Right cardiac atrium (tissue), 5 donors: ENCODE data around the gene MTRFR. TPM values are rescaled to one million over a fixed set of nuclear protein-coding genes. Genes with fewer than 3 reads are reported as not detected.
A peak's percentile ranks its signal among the peaks of the same experiment; 100 is the strongest.

Source experiments
- ATAC-seq, 2 donors: fragments of 200-7000 bp; cut with Tn5 transposase; one replicate each; pipeline versions ENCODE4 v1.8.0 to v1.9.1; 2020; ENCODE audit warnings: moderate library complexity in 2 of 2, mild to moderate bottlenecking in 1 of 2
- DNase-seq, 3 donors: peaks; one replicate each; pipeline ENCODE4 v3.0.0-alpha.2; 2020
- H3K27ac ChIP-seq: one replicate; pipeline ENCODE4 v1.5.1; 2013; ENCODE audit warnings: mild to moderate bottlenecking, low read length, control low read depth, moderate library complexity
- H3K27me3 ChIP-seq: one replicate; pipeline ENCODE4 v1.6.1; 2013; ENCODE audit not compliant: control insufficient read depth, insufficient read depth
- H3K4me1 ChIP-seq: one replicate; pipeline ENCODE4 v1.6.1; 2013; ENCODE audit warnings: low read length; ENCODE audit not compliant: control insufficient read depth, insufficient read depth
- H3K4me3 ChIP-seq: one replicate; pipeline ENCODE4 v1.5.1; 2013; ENCODE audit warnings: low read length, control low read depth
- H3K9me3 ChIP-seq: one replicate; pipeline ENCODE4 v1.6.1; 2013; ENCODE audit warnings: low read length; ENCODE audit not compliant: control insufficient read depth
- WGBS: extraction: QIAGEN DNeasy Blood & Tissue Kit; methylation state at CpG from one replicate; pipeline ENCODE4 v1.1.7; 2013; 5-methylcytosine and 5-hydroxymethylcytosine counted together
- intact Hi-C, 4 donors: fragments of 100-400 bp; cut with DNase I; formaldehyde crosslinking; loops; one replicate each; pipeline versions ENCODE4 v1.11.0 to v1.14.0; 2022 to 2023
- polyA plus RNA-seq: library from polyadenylated mRNA; stranded (reverse); fragments of 200-250 nt; gene quantifications from one replicate; pipeline ENCODE4 v1.2.3, GENCODE V29; 2013
- total RNA-seq, 4 donors: library from RNA; stranded (reverse); fragmentation: NEBNext Ultra II Directional; extraction: Animal tissue kit (Norgen Biotek cat#: 25700); gene quantifications; one replicate each; pipeline ENCODE4 v1.2.1, GENCODE V29; 2021
- donor health status: healthy with polysubstance abuse.
- donor health status: DM: no; HTN: yes; CAD: no.
- donor health status: DM: no; HTN: no; CAD: no.
- donor health status: DM: no; HTN: yes; CAD: no; lungs with severe emphysema.
- donor health status: DM: yes; HTN: yes; CAD: no.

MTRFR gene
- total and polyA plus RNA-seq, 5 donors: 9.5 to 14.1 (median 11.3) TPM

DNA sequence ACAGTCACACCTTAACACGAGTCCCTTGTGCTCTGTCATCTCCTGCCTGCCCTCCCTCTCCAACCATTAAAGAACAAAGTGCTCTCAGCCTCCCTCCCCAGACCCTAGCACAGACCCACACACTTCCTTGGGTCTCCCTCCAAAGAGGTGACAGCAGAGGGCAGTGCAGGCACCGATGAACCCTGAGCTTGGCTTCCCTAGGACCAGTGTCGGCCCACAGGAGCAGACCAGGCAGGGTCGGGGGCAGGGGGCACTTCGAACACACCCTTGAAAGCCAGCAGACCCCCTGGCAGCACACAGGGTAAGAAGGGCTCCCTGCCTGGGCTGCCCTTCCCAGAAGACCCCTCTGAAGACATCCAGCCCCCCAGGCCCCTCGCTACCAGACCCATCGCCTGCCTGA is 31.4 kb downstream of the MTRFR start:
- H3K9me3 ChIP-seq: no peaks in the 10 kb centered on the region
- no peak overlapping the region for H3K4me3 ChIP-seq
- intact Hi-C loops: no loop called here
- 51% methylated on average over 7 of the region's 7 CpGs for WGBS
- ATAC-seq (no peak), DNase-seq (no peak)
- H3K27me3 ChIP-seq: no peaks in the 10 kb centered on the region
- H3K4me1 ChIP-seq: no peaks in the 10 kb centered on the region
- no peak overlapping the region for H3K27ac ChIP-seq

DNA sequence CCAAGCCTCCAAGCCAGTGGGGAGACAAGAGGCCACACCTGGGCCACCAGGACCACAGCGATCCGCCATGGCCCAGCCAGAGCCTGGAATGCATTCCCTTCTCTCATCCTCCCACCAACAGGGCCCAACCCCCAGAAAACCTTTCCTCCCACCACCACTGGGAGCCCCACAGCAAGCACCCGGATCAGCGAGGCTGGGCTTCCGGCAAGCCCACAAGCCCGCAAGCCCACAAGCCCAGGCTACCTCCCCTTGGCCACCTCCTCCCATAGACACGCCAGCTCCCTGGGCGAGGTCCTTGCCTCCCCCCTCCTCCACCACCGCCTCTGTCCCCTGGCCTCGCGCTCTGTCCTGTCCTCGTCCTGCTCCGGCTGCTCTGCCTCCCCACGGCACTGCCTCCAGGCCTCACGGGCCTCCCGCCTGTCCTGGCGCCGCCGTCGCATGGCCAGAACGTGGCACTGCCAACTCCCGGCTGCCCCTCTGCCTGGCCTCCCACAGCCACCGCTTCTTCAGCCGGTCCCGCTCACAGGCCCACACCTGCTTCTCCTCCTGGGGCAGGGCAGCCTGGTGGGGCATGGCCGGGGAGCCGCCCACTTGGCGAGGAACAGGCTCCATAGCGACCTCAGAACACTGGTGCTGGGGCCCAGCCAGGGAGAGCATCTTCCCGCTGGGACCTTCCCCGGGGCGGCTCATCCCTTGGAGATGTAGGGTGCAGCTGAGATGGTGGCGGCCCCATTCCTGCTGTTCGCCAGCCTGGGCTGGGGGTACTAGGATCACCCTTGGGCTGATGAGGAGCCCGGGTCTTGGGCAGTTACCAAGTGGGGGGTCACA is 32.8 kb downstream of the MTRFR start:
- intact Hi-C loops: no loop called here
- Histone ChIP-seq H3K27ac (no peak overlapping the region), H3K27me3 (no peaks in the 10 kb centered on the region), H3K4me1 (peaks cover 2% of the 10 kb centered on the region), H3K9me3 (no peaks in the 10 kb centered on the region), H3K4me3 (no peak overlapping the region)
- ATAC-seq (no peak), DNase-seq (peak in 1 of 3 donors; percentile 68)
- WGBS: 85% methylated on average over 35 of the region's 35 CpGs

DNA sequence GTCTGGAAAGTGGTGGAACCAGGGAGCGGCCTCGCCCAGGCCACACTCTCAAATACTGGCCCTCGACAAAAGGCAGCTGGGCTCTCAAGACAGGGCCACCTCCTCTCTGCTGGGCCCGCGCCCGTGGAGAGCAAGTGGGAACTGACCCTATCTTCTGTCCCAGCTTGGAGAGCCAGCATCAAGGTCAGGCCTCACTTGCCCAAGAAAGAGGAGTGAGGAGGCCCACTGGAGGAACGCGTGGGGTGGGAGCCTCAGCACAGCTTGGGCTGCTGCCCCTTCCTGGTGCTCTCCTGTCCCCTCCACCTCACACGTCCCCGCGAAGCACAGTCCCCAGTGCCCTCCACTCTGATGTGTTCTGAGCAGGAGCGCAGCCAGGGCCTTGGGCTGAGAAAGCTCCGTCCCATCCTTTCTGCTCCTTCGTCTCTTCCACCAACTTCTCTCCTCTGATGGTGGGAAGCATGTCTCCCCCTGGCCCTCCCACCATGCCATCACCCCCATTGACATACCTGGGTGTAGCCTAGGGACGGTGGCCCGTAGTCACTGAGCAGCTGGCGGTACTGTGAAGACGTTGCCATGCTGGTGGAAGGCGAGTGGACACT is 33.5 kb downstream of the MTRFR start:
- peak in 1 of 3 donors; percentile 63 for DNase-seq
- intact Hi-C loops: no loop called here

DNA sequence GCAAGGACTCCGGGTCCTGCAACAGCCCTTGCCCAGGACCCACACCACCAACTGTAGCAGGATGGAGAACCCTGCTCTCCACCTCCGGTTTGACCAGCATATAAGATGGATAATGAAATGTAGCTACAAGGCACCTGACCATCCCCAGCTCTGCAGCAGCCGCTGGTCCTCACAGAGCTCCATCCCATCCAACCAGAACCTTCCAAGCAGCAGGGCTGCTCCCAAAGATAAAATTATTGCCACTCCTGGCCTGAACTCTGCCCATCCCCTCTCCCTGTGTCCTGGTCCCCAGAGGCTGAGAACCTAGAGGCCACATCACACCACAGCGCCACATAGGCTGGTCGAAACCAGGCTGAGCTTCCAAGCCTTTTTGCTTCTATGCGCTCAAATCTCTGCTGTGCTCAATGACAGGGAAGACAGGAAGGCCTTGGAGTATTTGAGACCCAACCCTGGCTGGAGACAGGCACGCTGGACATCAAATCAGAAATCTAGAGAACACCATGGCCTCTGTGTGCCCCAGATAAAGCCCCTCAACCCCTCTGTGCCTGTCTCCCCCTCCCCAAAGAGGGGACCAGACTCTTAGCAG is 34.2 kb downstream of the MTRFR start:
- ATAC-seq (no peak), DNase-seq (no peak)
- no peaks in the 10 kb centered on the region for H3K9me3 ChIP-seq
- no peak overlapping the region for H3K27ac ChIP-seq
- intact Hi-C loops: no loop called here
- no peak overlapping the region for H3K4me3 ChIP-seq
- 88% methylated on average over 7 of the region's 7 CpGs for WGBS
- H3K4me1 ChIP-seq: peaks cover 2% of the 10 kb centered on the region
- no peaks in the 10 kb centered on the region for H3K27me3 ChIP-seq

More for the DNA sequence above, 33.5 kb downstream of the MTRFR start:
- Histone ChIP-seq H3K27ac (no peak overlapping the region), H3K4me1 (peaks cover 2% of the 10 kb centered on the region), H3K27me3 (no peaks in the 10 kb centered on the region), H3K4me3 (no peak overlapping the region), H3K9me3 (no peaks in the 10 kb centered on the region)
- 83% methylated on average over 19 of the region's 19 CpGs for WGBS
- no peak for ATAC-seq

DNA sequence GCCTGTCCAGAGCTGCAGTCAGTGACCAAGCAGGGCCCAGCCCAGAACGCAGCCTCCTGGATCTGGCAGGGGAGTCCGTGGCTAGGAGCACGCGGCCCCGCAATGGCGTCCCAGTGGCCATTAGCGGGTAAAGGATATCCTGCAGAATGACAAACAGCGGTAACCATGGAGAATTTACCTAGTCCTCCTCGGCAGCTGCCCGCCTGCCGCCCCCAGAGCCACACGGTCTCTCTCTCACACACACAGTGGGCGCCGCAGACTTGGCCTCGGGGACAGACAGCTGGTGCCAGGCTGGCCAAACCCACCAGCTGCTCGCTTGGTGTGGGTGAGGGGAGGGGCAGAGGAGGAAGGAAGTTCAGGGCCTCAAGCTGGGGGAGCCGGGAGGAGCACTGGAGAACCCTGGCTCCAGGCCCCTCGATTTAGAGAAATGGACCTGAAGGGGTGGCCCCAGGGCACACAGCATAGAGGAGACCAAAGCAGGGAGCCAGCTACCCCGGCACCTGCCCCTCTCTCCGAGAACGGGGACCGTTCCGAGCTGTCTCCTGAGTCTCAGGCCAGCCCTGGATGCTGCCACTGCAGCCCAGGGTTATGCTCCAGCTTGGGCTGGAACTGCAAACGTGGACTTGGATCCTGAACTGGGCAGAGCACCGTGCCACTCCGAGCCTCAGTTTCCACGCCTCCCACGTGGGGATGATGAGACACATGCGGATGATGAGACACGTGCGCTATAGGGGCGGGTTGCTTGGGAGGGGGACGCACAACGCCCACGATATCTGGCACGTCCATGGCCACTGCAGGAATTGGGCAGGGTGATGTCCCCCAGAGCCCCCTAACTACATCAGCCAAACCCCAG is 35.0 kb downstream of the MTRFR start:
- Histone ChIP-seq H3K9me3 (no peaks in the 10 kb centered on the region), H3K27ac (no peak overlapping the region), H3K4me3 (no peak overlapping the region), H3K4me1 (peaks cover 2% of the 10 kb centered on the region), H3K27me3 (no peaks in the 10 kb centered on the region)
- WGBS: 40% methylated on average over 36 of the region's 36 CpGs
- peak; percentile 37 to 77 (median 65) for DNase-seq
- peak in 1 of 2 donors; percentile 2 for ATAC-seq
- intact Hi-C loops: no loop called here

DNA sequence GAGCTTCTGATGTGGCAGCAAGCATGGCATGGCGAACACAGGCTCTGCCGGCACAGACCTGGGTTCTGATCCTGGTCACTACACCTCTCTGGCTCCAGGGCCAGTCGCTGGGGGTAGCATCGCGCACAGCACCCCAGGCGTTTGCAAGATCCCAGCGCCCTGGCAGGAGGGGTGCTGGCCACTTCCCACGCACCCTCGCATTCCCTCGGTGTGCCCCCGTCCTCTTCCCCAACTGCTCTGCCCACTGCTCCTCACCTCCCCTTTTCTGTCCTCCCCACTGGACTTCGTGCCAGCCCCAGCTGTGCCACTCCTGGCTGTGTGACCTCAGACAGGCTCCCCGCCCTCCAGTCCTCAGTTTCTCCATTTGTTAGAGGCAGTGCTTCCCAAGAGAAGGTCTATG is 35.6 kb downstream of the MTRFR start:
- H3K4me3 ChIP-seq: no peak overlapping the region
- H3K9me3 ChIP-seq: no peaks in the 10 kb centered on the region
- 61% methylated on average over 13 of the region's 13 CpGs for WGBS
- peak overlapping the region; percentile 1 for H3K27ac ChIP-seq
- peak in 1 of 3 donors; percentile 31 for DNase-seq
- no peaks in the 10 kb centered on the region for H3K27me3 ChIP-seq
- intact Hi-C loops: no loop called here
- no peak for ATAC-seq
- peaks cover 2% of the 10 kb centered on the region for H3K4me1 ChIP-seq

DNA sequence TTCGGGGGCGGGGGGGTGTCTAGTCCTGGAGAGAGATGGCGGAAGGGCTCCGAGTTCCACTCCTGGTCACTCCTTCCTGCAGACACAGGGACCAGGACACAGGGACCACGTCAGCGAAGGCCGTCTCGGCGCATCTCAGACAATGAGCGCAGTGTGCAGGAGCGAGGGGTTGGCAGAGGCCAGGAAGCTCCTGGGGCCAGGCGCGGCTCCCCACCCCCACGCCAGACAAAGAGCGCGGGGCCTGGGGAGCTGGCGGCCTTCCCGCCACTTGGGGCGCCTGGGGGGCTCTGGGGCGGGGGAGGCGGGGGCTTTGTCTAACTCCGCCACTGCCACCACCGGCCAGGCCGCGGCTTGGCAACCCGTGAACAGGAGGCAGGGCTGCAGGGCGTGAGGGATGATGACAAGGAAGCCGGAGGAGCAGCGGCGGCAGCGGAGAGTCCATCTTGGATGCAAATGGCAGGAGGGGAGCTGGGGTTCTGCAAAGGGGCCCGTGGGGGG is 36.2 kb downstream of the MTRFR start:
- Histone ChIP-seq H3K4me1 (peaks cover 2% of the 10 kb centered on the region), H3K4me3 (peak overlapping the region; percentile 98), H3K27ac (peak overlapping the region; percentile 68), H3K27me3 (no peaks in the 10 kb centered on the region), H3K9me3 (no peaks in the 10 kb centered on the region)
- ATAC-seq (peak; percentile 75 to 80), DNase-seq (peak; percentile 91 to 93 (median 93))
- intact Hi-C loops: no loop called here
- 4% methylated on average over 32 of the region's 32 CpGs for WGBS

DNA sequence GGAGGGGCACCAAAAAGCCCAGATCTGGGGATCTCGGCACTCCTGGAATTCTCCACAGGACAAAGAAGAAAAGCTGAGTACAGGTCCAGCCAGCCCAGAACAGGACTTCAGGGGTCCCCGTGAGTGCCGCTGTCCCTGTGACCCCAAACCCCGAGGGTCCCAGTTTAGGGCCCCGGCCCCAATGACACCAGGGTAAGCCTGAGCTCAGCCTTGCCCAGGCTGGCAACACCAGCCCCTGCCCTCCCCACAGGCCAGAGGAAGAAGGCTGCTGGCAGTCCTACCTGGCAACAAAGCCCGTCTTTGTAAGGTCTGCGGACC is 36.6 kb downstream of the MTRFR start:
- 2% methylated on average over 7 of the region's 7 CpGs for WGBS
- ATAC-seq: peak in 1 of 2 donors; percentile 5

DNA sequence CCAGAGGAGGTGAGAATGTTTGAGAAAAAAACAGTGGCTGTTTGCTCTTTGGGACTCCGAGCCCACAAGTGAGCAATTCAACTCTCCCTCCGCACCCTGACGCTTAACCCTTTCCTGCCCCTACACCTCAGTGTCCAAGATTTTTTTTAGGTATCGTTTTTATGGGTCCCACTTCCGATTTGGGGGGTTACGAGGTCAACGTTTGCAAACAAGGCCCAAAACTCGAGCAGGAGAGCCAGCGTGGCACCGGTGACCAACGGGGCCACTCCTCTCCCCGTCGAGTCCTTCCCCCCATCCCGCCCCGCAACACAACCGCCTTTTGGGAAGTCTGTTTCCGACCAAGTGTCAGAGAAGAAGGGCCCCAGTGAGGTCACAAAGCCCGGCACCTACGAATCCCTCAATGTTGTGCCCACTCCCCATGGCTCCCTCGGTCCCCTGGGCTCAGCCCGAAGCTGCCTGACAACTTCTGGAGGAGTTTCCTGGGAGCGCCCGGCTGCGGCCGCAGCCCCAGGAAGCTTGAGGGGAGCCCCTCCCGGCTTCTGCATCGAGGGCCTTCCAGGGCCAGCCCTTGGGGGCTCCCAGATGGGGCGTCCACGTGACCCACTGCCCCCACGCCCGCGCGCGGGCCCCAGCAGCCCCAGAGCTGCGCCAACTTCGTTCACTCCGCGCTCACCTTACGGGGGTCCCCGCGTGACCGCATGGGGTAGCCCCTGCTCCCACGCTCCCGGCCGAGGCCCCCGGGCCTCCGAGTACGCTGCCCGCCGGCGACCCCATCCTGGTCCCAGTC is 37.2 kb downstream of the MTRFR start:
- Histone ChIP-seq H3K27ac (peak overlapping the region; percentile 68), H3K4me3 (peak overlapping the region; percentile 98), H3K9me3 (no peaks in the 10 kb centered on the region), H3K27me3 (no peaks in the 10 kb centered on the region), H3K4me1 (peaks cover 2% of the 10 kb centered on the region)
- DNase-seq (peak; percentile 64 to 81 (median 77)), ATAC-seq (peak; percentile 9 to 22)
- intact Hi-C loops: no loop called here
- WGBS: 1% methylated on average over 51 of the region's 51 CpGs

More for the DNA sequence above, 36.6 kb downstream of the MTRFR start:
- Histone ChIP-seq H3K4me1 (peaks cover 2% of the 10 kb centered on the region), H3K4me3 (peak overlapping the region; percentile 98), H3K9me3 (no peaks in the 10 kb centered on the region), H3K27me3 (no peaks in the 10 kb centered on the region), H3K27ac (peak overlapping the region; percentile 68)
- DNase-seq: peak in 2 of 3 donors; percentile 31 to 66
- intact Hi-C loops: no loop called here
